KG1 (cell line): ENCODE measurements around the gene FCRL2.
"Not testable (repeated sequence)": the region's sequence is repeated elsewhere in the genome, so short reads cannot be mapped to it uniquely, and the experiment has no call there.

Experiments used
- DNase-seq: peaks from one replicate; lab custom pipeline; 2025; lab: John Stamatoyannopoulos, UW

The FCRL2 gene

DNA sequence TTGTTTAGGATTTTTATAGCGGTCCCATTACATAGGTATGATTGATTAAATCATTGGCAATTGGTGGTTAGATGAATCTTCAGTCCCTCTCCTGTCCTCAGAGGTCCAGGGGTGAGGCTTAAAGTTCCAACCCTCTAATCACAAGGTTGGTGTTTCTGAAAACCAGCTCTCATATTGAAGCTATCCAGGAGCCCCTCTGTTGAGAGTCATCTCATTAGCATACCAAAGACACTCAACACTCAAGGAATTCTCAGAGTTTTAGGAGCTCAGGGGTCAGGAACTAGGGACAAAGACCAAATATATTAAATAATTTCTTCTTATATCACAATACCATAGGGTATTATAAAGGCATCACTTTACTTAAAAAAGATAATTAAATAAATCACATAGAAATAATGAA, 23.3 kb downstream of the FCRL2 start:
- no peak for DNase-seq

DNA sequence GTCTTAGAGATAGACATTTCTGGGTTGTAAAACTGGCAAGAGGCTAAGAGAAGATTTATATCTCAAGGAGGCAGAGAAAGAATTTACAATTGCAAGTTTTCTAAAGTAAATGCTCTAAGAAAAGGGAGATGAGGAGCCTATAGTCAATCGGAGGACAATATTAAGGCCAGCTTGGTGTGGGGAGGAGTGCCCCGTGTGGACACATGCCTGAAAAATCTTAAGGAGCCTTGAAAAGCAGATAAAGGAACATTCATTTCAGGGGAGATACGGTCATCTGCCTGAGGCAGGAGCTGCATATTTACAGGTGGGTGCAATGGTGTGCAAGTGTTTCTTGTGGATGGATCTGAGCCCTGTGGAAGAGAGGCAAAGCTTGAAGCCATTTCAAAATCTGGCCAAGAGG, 25.6 kb downstream of the FCRL2 start:
- no peak for DNase-seq

DNA sequence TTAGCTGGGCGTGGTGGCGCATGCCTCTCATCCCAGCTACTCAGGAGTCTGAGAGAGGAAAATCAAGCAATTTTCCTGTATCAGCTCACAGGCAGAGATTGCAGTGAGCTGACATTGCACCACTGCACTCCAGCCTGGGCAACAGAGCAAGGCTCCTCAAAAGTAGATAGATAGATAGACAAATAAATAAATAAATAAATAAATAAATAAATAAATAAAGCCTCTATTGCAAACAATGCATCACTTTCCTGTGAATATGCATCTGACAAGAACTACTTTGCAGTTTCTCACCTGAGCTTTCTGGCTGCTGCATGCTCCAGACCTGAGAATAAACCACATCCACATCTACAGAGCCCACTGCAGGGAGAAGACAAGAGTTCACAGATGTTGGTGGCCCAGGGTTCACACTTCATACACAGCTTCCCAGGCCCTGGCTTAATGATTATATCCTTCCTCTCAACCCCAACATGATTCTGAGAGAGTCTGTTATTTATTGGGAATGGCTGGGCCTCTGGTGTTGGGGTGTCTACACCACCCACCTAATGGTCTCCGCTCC, 28.6 kb downstream of the FCRL2 start:
- DNase-seq, result no peak

DNA sequence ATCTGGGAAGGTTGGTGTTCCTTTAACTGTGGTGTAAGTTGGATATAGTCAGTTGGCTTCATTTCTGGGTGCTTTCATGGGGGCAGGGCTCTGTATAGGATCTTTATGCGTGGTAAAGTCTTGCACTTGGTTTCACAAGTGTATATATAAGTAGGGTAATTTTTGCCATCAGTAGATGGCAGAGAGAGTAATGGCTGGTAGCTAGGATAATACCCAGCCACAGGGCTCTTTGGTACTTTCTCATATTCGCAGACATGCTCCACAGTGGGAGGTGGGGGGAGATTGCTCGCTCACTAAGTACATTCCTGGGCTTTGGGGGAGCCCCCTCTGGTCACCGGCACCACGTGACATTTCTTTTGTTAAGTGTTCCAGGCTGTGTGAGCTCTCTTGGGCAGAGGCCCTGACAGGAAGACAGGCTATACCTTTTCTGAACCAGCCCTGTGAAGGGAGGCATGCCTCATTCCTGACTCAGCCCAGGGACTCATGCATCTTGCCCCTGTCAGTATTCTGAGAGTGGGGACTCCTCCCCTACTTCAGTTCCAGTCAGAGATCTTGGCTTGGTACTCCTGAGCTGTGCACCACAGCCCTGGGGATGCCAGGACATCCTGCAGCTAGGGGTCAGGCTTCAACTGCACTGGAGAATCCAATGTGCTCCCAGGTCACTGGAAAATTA, 37.6 kb downstream of the FCRL2 start:
- no peak for DNase-seq

DNA sequence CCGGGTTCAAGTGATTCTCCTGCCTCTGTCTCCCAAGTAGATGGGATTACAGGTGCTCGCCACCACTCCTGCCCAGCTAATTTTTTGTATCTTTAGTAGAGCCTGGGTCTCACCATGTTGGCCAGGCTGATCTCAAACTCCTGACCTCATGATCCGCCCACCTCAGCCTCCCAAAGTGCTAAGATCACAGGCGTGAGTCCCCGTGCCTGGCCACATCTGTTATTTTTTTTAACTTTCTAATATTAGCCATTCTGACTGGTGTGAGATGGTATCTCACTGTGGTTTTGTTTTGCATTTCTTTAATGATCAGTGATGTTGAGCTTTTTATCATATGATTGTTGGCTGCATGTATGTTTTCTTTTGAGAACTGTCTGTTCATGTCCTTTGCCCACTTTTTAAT, 40.9 kb downstream of the FCRL2 start:
- not testable (repeated sequence) for DNase-seq

DNA sequence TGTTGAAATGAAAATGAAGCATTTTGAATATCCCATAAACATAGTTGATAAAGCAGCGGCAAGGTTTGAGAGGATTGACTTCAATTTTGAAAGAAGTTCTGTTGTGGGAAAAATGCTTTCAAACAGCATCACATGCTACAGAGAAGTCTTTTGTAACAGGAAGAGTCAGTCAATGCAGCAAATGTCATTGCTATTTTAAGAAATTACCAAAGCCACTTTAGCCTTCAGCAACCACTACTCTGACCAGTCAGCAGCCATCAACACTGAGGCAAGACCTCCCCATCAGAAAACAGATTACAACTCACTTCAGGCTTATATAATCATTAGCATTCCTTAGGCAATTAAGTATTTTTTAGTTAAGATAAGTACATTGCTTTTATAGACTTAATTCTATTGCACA, 42.6 kb downstream of the FCRL2 start:
- no peak for DNase-seq

DNA sequence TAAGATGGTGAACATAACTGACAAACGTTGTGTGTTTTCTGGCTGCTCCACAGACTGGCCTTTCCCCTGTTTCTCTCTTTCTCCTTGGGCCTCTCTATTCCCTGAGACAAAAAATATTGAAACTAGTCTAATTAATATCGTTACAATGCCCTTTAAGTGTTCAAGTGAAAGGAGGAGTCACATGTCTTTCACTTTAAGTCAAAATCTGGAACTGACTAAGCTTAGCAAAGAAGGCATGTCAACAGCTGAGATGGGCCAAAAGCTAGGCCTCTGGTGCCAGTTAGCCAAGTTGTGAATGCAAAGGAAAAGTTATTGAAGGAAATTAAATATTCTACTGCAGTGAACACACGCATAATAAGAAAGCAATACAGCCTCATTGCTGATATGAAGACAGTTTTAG, 44.2 kb downstream of the FCRL2 start:
- no peak for DNase-seq

DNA sequence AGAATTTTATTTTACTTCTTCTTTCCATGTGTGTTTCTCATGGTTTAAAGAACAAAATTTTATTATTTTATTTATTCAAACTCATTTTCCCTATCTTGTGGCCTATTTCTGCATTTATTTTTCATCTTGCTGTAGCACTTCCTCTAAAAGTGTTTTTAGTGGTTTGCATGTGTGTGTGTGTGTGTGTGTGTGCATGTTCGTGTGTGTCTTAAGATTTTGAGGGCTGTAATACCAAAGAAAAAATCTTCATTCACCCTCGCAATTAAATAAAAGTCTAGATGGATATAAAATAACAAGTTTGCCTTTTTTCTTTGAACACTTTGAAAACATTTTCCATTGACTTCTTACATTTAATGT, 51.7 kb downstream of the FCRL2 start:
- peak; percentile 12 for DNase-seq

DNA sequence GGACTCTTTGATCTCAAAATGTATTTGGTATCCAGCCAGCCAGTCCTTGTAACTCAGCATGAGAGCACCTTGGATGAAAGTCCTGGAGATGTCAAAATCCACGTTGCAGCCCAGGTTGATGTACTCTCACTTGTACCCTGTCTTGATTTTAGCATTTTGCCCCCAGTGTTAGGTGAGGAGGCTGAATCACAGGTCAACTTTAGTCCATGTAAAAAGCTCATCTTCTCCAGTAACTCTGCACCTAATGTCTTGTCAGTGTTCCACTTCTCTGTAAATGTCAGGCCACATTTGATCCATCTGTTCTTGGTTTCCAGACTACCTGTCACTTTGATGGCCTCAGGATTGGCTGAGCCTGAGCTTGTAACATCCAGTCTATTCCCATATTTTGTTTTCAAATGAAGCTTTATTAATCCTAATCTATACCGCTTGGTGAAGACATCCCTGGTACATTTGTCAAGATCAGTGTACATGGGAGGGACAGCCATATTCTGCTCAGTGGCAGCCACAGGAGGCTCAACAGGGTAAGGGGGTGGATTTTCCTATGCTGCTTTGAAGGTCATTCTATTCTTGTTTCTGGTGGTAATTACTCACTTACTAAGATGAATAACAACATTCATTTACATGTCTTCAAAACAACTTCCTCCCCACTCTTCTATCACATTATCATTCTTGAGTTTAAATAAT, 52.3 kb downstream of the FCRL2 start:
- DNase-seq, result no peak

DNA sequence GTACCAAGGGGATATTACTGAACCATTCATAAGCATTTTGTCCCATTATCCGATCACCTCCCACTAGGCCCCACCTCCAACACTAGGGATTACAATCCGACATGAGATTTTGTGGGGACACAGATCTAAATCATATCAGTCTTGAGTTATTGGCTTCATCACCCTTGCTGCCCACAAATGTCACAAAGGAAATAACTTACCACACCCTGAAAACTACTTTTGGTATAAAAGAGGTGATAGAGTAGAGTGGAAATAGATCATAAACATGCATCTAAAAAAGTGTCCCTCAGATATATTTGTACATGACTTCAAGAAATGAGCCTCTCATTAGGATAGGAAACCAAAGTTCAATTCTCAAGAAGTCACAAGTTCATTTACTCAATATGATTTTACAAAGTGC, 53.8 kb downstream of the FCRL2 start:
- no peak for DNase-seq

DNA sequence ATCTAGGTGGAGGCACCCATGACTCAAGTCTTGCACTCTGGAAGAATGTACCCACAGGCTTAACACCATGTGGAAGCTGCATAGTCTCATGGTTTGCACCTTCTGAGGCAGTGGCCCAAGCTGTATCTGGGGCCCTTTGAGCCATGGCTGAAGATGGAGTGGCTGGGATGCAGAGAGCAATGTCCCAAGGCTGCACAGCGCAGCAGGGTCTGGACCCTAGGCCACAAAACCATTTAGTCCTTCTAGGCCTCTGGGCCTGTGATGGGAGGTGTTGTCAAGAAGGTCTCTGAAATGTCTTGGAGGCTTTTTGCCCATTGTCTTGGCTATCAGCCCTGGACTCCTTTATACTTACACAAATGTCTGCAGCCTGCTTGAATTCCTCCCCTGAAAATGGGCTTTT, 54.9 kb downstream of the FCRL2 start:
- DNase-seq, result no peak

DNA sequence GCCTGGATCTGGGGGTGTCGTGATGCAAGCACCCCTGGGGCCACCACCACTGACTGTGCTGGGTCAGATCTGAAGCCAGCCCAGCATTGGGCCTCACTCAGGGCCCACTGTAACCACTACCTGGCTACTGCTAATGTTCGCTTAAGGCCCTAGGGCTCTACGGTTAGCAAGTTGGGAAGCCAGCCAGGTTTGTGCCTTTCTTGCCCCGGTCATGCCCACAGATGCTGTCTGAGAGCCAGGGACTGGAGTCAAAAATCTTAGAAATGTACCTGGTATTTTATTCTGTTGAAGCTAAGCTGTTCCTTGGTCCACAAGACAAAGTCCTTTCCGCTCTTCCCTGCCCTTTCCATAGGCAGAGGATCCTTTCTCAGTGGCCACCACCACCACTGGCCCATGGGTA, 61.2 kb downstream of the FCRL2 start:
- no peak for DNase-seq

DNA sequence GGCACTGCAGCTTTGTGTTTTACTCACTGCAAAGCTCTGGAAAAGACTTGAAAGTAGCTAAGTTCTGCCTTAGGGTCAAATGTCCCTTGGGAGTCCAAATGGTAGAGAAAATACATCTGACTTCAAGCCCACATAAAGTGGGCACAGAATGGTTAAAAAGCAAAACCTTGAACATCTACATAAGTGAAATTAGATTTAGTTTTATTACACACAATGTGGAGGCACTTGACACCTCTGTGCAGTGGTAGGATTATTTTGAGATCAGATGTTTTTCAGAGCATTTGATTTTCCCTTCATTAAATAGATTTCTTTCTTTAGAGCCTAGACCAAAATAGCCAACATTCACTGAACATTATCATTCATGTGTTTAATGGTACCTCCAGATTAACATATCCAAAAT, 65.1 kb downstream of the FCRL2 start:
- no peak for DNase-seq

DNA sequence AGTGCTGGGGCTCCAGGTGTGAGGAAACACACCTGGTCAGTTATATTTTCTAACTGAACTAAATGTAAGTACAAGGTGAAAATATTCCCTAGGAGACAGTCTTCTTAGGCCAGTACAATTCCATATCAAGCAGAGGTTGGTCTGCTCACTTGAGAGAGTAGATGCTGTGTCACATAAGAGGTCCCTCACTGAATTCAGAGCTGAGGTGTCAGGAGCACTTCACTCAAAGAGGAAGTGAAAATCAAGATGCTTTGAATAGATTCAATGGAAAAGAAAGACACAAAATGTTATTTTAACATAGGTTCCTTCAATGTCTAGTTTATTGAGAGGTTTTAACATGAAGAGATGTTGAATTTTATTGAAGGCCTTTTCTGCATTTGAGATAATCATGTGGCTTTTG, 72.1 kb downstream of the FCRL2 start:
- no peak for DNase-seq

DNA sequence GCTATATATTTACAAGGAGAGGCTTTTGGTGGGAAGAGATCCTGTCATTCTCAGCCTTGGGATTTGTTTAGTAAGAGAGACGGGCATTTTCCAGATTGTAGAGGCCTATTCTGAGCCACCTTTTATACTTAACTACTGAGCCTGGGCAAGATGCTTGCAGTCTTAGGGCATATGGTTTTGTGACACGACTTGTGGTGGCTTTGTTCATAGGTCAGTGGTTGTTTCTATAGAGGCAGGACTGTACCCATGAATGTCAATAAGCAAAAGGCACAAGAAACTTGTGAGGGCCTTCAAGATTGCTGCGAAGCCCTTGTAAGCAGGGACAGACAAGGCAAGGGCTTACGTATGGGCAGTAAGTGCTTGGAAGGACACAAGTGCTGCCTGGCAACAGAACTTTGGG, 73.0 kb downstream of the FCRL2 start:
- no peak for DNase-seq

DNA sequence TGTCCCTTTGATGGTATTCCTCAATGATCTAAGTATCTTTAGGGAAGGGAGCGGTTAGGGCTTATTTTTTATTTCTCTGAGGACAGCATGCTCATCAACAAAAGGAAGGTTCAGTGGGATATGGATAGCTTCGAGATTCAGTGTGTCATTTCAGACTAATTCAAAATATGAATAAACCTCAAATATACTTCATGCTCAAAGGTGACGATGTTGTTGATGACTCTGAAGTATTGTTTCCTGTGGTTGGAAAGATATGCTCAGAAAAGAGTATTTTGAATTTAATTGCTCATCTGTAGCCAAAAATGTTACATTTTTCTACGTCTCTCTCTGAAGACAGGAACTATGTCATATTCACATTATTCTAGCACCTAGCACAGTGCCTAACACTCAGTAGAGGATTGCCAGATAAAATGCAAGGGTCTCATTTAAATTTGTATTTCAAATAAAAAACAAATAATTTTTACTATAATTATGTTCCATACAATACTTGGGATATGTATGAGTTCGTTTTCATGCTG, 74.6 kb downstream of the FCRL2 start:
- no peak for DNase-seq

DNA sequence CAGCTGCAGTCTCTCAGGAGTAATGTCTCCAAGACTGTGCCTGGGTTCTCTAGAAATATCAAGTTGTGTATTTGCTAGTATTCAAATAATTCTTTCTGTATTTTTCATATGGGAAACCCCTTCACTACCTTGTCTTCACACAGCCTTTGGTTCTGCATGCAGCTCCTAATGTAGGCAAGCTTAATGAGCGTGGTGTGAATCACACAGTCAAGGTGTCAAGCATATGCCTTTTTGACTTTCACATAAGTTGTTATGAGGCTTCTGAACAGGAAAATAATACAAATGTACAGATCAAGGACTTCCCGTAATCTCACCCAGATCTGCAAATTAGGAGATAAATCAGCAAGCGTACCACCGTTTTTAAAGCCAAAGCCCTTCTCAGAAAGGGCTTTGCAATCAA, 76.2 kb downstream of the FCRL2 start, which contains the start of gene FCRL3:
FCRL3 (minus strand) TSS at position 38 of the 400 bp plus-strand sequence. CDS start 280 bp downstream, outside the sequence.
- DNase-seq, result no peak

DNA sequence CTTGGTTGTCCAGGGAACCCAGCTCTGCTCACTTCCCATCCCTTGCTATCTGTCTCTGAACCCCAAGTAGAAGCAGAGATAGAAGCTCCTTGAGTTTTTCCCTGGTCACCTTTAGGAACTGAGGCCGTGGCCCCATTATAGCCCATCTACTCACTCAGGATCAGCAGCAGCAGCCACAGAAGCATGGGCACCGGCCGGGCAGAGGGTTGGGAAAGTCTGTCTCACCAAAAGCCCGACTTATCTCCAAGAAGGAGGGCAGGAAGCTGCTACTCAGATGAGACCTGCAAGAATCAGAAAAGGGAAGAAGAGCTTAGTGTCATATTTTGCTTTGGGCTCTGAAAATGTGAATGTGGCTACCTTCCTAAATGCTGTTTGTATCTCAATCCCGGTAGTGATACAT, 76.6 kb downstream of the FCRL2 start:
- DNase-seq, result no peak

DNA sequence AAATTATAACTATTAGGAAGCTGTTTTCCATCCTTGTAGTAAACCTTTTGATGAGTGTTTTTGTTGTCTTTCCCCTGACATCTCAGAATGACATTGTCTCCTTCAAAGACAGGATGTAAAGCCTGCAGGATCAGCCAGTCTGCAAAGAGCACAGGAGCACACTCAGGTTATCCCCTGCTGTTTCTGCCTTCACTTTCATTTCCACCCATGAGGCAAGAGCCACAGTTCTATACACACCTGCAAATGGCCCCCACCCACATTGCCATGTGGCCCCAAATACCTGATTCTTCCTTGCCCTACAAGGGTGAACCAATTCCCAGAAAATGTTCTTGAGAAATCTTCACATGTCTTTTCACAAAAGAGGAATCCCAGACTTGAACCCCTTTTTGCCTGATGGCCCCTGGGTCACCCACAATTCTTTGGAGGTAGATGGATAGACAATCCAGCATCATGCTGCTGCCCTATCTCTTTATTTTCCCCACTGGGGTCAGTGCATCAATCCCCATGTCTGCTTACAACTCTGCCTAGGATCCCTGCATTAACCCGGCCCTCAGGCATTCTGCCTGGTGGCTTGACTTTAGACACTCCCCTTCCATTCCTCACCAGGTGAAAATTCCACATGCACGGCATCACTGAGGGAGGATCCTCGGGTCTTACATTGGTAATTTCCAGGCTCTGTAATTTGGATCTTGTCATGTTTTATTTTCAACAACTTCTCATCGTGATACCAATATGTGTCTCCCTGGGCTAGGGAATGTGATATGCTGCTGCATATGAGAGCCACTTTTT, 79.0 kb downstream of the FCRL2 start:
- DNase-seq, result no peak

DNA sequence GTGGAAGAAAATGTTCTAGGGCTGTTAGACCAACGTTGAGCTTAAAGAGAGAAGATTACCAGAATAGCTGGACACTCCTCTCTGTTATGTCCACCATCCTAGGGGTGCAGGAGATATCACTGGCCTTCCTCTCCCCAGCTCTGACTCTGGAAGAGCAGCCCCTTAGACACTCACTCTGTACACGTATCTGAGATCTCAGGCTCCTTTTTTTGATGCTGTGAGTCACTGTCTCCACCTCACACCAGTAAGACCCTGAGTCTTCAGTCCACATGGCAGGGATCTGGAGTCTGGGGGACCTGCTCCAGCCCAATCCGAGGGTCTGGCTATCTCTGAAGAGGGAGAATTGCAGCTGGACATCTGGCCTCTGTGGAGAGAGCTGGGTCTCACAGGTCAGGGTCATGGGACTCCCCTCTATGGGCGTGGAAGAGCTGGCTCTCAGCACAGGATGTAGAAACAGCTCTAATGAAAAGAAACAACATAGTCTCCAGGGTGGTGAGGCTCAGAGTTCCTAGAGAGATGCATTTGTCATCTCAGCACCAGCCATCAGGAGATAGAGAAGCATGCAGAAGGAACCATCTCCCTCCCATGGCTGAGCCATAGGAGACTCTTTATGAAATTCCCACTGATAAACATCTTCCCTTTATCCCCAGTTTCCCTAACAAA, 79.8 kb downstream of the FCRL2 start:
- no peak for DNase-seq
